Fibroblast of mammary gland (primary cell): ENCODE results near the gene RASA4.
"Not testable (repeated sequence)": the region's sequence is repeated elsewhere in the genome, so short reads cannot be mapped to it uniquely, and the experiment has no call there.

ENCODE experiments used
- DNase-seq: peaks from one replicate; pipeline ENCODE4 v3.0.0-alpha.2; 2010; ENCODE audit warnings: low read depth
- H3K4me3 ChIP-seq: 2 replicates; pipeline ENCODE4 v1.5.1; 2011; ENCODE audit warnings: low read depth, mild to moderate bottlenecking, low read length, moderate library complexity; ENCODE audit not compliant: control insufficient read depth

Gene RASA4

GRCh38 chr7:102616507-102617125 is at the start of gene RASA4:
Gene RASA4, minus strand, starts transcription at chr7:102616756. Its CDS starts 67 bp downstream, at chr7:102616689.
- DNase-seq, H3K4me3 ChIP-seq: not testable (repeated sequence)

- not testable (repeated sequence) for DNase-seq, H3K4me3 ChIP-seq
Measured at GRCh38 chr7:102664765-102665164, 48.2 kb upstream of the RASA4 start.

- not testable (repeated sequence) for DNase-seq, H3K4me3 ChIP-seq
Measured at GRCh38 chr7:102649924-102650323, 33.4 kb upstream of the RASA4 start, which contains the start of gene SPDYE2B. Gene SPDYE2B, plus strand, starts transcription at chr7:102650319. Its CDS starts 2,030 bp downstream, at chr7:102652349.

GRCh38 chr7:102647813-102648212 is 31.3 kb upstream of the RASA4 start:
- not testable (repeated sequence) for DNase-seq, H3K4me3 ChIP-seq

GRCh38 chr7:102643404-102643803 is 26.8 kb upstream of the RASA4 start:
- H3K4me3 ChIP-seq, DNase-seq: not testable (repeated sequence)

GRCh38 chr7:102642691-102643090 is 26.1 kb upstream of the RASA4 start, which contains the start of gene UPK3BL1:
Gene UPK3BL1, minus strand, starts transcription at chr7:102642791. Its CDS starts 50 bp downstream, at chr7:102642741.
- not testable (repeated sequence) for H3K4me3 ChIP-seq, DNase-seq

- H3K4me3 ChIP-seq, DNase-seq: not testable (repeated sequence)
Measured at GRCh38 chr7:102638848-102639247, 22.3 kb upstream of the RASA4 start.

GRCh38 chr7:102636956-102637355 is 20.4 kb upstream of the RASA4 start:
- not testable (repeated sequence) for DNase-seq, H3K4me3 ChIP-seq

- H3K4me3 ChIP-seq, DNase-seq: not testable (repeated sequence)
Measured at GRCh38 chr7:102635354-102635753, 18.8 kb upstream of the RASA4 start.

- DNase-seq, H3K4me3 ChIP-seq: not testable (repeated sequence)
Measured at GRCh38 chr7:102634299-102634698, 17.7 kb upstream of the RASA4 start.

- DNase-seq, H3K4me3 ChIP-seq: not testable (repeated sequence)
Measured at GRCh38 chr7:102630622-102631021, 14.1 kb upstream of the RASA4 start.

- not testable (repeated sequence) for H3K4me3 ChIP-seq, DNase-seq
Measured at GRCh38 chr7:102627271-102627904, 10.8 kb upstream of the RASA4 start.

- not testable (repeated sequence) for H3K4me3 ChIP-seq, DNase-seq
Measured at GRCh38 chr7:102618122-102618521, 1.6 kb upstream of the RASA4 start.

GRCh38 chr7:102615930-102616329 is 626 bp downstream of the RASA4 start:
- not testable (repeated sequence) for DNase-seq, H3K4me3 ChIP-seq

- not testable (repeated sequence) for DNase-seq, H3K4me3 ChIP-seq
Measured at GRCh38 chr7:102614873-102615272, 1.7 kb downstream of the RASA4 start.

GRCh38 chr7:102614346-102614697 is 2.2 kb downstream of the RASA4 start:
- H3K4me3 ChIP-seq, DNase-seq: not testable (repeated sequence)

GRCh38 chr7:102613575-102614345 is 2.8 kb downstream of the RASA4 start:
- not testable (repeated sequence) for H3K4me3 ChIP-seq, DNase-seq

GRCh38 chr7:102611675-102612325 is 4.8 kb downstream of the RASA4 start:
- DNase-seq, H3K4me3 ChIP-seq: not testable (repeated sequence)
